Bronchial epithelial cell (primary cell): ENCODE data around the gene THOC6. TPM values are rescaled to one million over a fixed set of nuclear protein-coding genes. Genes with fewer than 3 reads are reported as not detected.
A peak's percentile ranks its signal among the peaks of the same experiment; 100 is the strongest.

Experiments used
- DNase-seq: peaks from one replicate; pipeline ENCODE4 v3.0.0-alpha.2; 2010; ENCODE audit warnings: low read depth
- FAIRE-seq: peaks from 2 replicates; lab custom pipeline; 2011; peaks lifted over from hg19 to GRCh38; lab: Jason Lieb, UNC
- H3K27me3 ChIP-seq: 2 replicates; pipeline ENCODE4 v1.5.1; 2011; ENCODE audit warnings: low read length; ENCODE audit not compliant: control insufficient read depth, insufficient read depth
- H3K36me3 ChIP-seq: 2 replicates; pipeline ENCODE4 v1.5.1; 2011; ENCODE audit warnings: low read length; ENCODE audit not compliant: control insufficient read depth, insufficient read depth
- H3K4me3 ChIP-seq: 2 replicates; pipeline ENCODE4 v1.5.1; 2011; ENCODE audit warnings: mild to moderate bottlenecking, low read depth, low read length, control low read depth
- CTCF ChIP-seq: IDR thresholded peaks from 2 replicates; pipeline ENCODE4 v1.5.1; 2011; ENCODE audit warnings: mild to moderate bottlenecking, moderate library complexity, low read length, control low read depth, inconsistent platforms; ENCODE audit not compliant: insufficient read depth, severe bottlenecking
- total RNA-seq: library from RNA; depleted of rRNA; stranded (reverse); fragments of >200 nt; gene quantifications from 2 replicates; pipeline ENCODE4 v1.2.1, GENCODE V29; 2014

THOC6 gene
- total RNA-seq, 1 donor from 2014 or later = 28.4 TPM

GRCh38 chr16:3042376-3042775 lies 18.5 kb downstream of the THOC6 start:
- H3K36me3 ChIP-seq = no peaks in the 10 kb centered on the region
- TF ChIP-seq CTCF = no peak
- H3K4me3 ChIP-seq = no peak overlapping the region
- FAIRE-seq (no peak), DNase-seq (no peak)
- H3K27me3 ChIP-seq = peaks cover 12% of the 10 kb centered on the region

- Histone ChIP-seq H3K4me3 (no peak overlapping the region), H3K27me3 (peaks cover 10% of the 10 kb centered on the region), H3K36me3 (no peaks in the 10 kb centered on the region)
- FAIRE-seq (no peak), DNase-seq (no peak)
- no peak for TF ChIP-seq CTCF
Observed at GRCh38 chr16:3044708-3045107, 20.9 kb downstream of the THOC6 start.

GRCh38 chr16:3045758-3046640 lies 22.2 kb downstream of the THOC6 start, which contains the start of gene MMP25:
Gene MMP25, plus strand, starts transcription at chr16:3046561. Its CDS starts 357 bp downstream, at chr16:3046918.
- Histone ChIP-seq H3K36me3 (no peaks in the 10 kb centered on the region), H3K4me3 (peak within 1 kb of the TSS; percentile 39), H3K27me3 (peaks cover 10% of the 10 kb centered on the region)
- no peak for TF ChIP-seq CTCF
- FAIRE-seq (no peak), DNase-seq (no peak)

GRCh38 chr16:3046641-3047386 lies 23.0 kb downstream of the THOC6 start:
- FAIRE-seq = no peak
- Histone ChIP-seq H3K36me3 (no peaks in the 10 kb centered on the region), H3K27me3 (peaks cover 10% of the 10 kb centered on the region), H3K4me3 (peak overlapping the region; percentile 39)
- no peak for TF ChIP-seq CTCF
- DNase-seq = no peak

GRCh38 chr16:3047387-3047720 lies 23.5 kb downstream of the THOC6 start:
- TF ChIP-seq CTCF = no peak
- Histone ChIP-seq H3K36me3 (no peaks in the 10 kb centered on the region), H3K4me3 (no peak overlapping the region), H3K27me3 (peaks cover 10% of the 10 kb centered on the region)
- DNase-seq (no peak), FAIRE-seq (no peak)
